ENCODE results near the gene PRPS1L1.

Gene PRPS1L1

GRCh38 chr7:17983221-17984062 lies 44.2 kb downstream of the PRPS1L1 start:
- no peak overlapping the region for H3K9ac ChIP-seq (ENCODE audit: low read length)
- H3K4me1 ChIP-seq (ENCODE audit: low read length): no peaks in the 10 kb centered on the region
- H3K27me3 ChIP-seq (replicated peaks; ENCODE audit: insufficient read depth, low read length): no peaks in the 10 kb centered on the region
- TF ChIP-seq CTCF (IDR thresholded peaks at IDR 0.05; ENCODE audit: low read length) (no peak), EZH2phosphoT487 (IDR thresholded peaks at IDR 0.05; ENCODE audit: low read length) (no peak), EZH2 (optimal IDR thresholded peaks at IDR 0.05; ENCODE audit: low read depth, low read length) (no peak)
- no peaks in the 10 kb centered on the region for H3K36me3 ChIP-seq (replicated peaks; ENCODE audit: insufficient read depth, low read length)
- no peaks in the 10 kb centered on the region for H3K79me2 ChIP-seq (ENCODE audit: low read length)
- no peaks in the 10 kb centered on the region for H3K9me2 ChIP-seq (replicated peaks; ENCODE audit: insufficient read depth, low read length)
- H4K20me1 ChIP-seq (ENCODE audit: insufficient read depth, low read length): no peaks in the 10 kb centered on the region
- H2AFZ ChIP-seq (ENCODE audit: low read length): no peak overlapping the region
- H3K4me3 ChIP-seq (ENCODE audit: low read length): no peak overlapping the region
- DNase-seq: no peak
- no peak overlapping the region for H3K4me2 ChIP-seq (ENCODE audit: low read depth, low read length)
- H3K27ac ChIP-seq (ENCODE audit: low read length): no peak overlapping the region
- no peaks in the 10 kb centered on the region for H3K9me3 ChIP-seq (replicated peaks; ENCODE audit: insufficient read depth, low read length)
- no peaks in the 10 kb centered on the region for H3F3A ChIP-seq (ENCODE audit: insufficient read depth, low read length)

- no peaks in the 10 kb centered on the region for H4K20me1 ChIP-seq (ENCODE audit: insufficient read depth, low read length)
- H3K9me2 ChIP-seq (replicated peaks; ENCODE audit: insufficient read depth, low read length): no peaks in the 10 kb centered on the region
- H3K9ac ChIP-seq (ENCODE audit: low read length): no peak overlapping the region
- no peak overlapping the region for H3K27ac ChIP-seq (ENCODE audit: low read length)
- no peak for DNase-seq
- H3K36me3 ChIP-seq (replicated peaks; ENCODE audit: insufficient read depth, low read length): no peaks in the 10 kb centered on the region
- H3F3A ChIP-seq (ENCODE audit: insufficient read depth, low read length): no peaks in the 10 kb centered on the region
- H3K4me3 ChIP-seq (ENCODE audit: low read length): no peak overlapping the region
- TF ChIP-seq CTCF (IDR thresholded peaks at IDR 0.05; ENCODE audit: low read length) (no peak), EZH2 (optimal IDR thresholded peaks at IDR 0.05; ENCODE audit: low read depth, low read length) (no peak), EZH2phosphoT487 (IDR thresholded peaks at IDR 0.05; ENCODE audit: low read length) (no peak)
- H2AFZ ChIP-seq (ENCODE audit: low read length): no peak overlapping the region
- H3K4me1 ChIP-seq (ENCODE audit: low read length): no peaks in the 10 kb centered on the region
- H3K9me3 ChIP-seq (replicated peaks; ENCODE audit: insufficient read depth, low read length): no peaks in the 10 kb centered on the region
- no peak overlapping the region for H3K4me2 ChIP-seq (ENCODE audit: low read depth, low read length)
- H3K79me2 ChIP-seq (ENCODE audit: low read length): no peaks in the 10 kb centered on the region
- no peaks in the 10 kb centered on the region for H3K27me3 ChIP-seq (replicated peaks; ENCODE audit: insufficient read depth, low read length)
Measured at GRCh38 chr7:17976952-17977351, 50.7 kb downstream of the PRPS1L1 start.

Data from MM.1S (cell line).